ENCODE data around the gene COG5. TPM values are rescaled to one million over a fixed set of nuclear protein-coding genes. Genes with fewer than 3 reads are reported as not detected.
A peak's percentile ranks its signal among the peaks of the same experiment; 100 is the strongest.

The COG5 gene
- total RNA-seq, 1 donor from 2014 or later = 39.6 TPM

DNA sequence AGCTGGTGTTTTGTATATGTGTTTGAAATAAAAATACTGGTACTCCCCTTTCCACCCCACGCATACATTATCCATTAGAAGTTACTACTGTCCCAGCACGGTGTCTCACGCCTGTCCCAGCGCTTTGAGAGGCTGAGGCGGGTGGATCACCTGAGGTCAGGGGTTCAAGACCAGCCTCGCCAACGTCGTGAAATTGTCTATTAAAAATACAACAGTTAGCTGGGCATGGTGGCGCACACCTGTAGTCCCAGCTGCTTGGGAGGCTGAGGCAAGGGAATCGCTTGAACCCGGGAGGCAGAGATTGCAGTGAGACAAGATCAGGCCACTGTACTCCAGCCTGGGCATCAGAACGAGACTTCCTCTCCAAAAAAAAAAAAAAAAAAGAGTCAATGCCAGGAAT lies 392.2 kb downstream of the COG5 start:
- Histone ChIP-seq H3K4me3 (no peak overlapping the region), H3K4me1 (peaks cover 48% of the 10 kb centered on the region), H3K27me3 (no peaks in the 10 kb centered on the region), H3K27ac (no peak overlapping the region), H3K36me3 (peaks cover 9% of the 10 kb centered on the region), H3K9me3 (no peaks in the 10 kb centered on the region)
- ATAC-seq (no peak), DNase-seq (no peak)
- intact Hi-C loops (cut with DNase I) = no loop called here
- TF ChIP-seq, protein P1, sequence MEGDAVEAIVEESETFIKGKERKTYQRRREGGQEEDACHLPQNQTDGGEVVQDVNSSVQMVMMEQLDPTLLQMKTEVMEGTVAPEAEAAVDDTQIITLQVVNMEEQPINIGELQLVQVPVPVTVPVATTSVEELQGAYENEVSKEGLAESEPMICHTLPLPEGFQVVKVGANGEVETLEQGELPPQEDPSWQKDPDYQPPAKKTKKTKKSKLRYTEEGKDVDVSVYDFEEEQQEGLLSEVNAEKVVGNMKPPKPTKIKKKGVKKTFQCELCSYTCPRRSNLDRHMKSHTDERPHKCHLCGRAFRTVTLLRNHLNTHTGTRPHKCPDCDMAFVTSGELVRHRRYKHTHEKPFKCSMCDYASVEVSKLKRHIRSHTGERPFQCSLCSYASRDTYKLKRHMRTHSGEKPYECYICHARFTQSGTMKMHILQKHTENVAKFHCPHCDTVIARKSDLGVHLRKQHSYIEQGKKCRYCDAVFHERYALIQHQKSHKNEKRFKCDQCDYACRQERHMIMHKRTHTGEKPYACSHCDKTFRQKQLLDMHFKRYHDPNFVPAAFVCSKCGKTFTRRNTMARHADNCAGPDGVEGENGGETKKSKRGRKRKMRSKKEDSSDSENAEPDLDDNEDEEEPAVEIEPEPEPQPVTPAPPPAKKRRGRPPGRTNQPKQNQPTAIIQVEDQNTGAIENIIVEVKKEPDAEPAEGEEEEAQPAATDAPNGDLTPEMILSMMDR (IDR thresholded peaks at IDR 0.05) = no peak

DNA sequence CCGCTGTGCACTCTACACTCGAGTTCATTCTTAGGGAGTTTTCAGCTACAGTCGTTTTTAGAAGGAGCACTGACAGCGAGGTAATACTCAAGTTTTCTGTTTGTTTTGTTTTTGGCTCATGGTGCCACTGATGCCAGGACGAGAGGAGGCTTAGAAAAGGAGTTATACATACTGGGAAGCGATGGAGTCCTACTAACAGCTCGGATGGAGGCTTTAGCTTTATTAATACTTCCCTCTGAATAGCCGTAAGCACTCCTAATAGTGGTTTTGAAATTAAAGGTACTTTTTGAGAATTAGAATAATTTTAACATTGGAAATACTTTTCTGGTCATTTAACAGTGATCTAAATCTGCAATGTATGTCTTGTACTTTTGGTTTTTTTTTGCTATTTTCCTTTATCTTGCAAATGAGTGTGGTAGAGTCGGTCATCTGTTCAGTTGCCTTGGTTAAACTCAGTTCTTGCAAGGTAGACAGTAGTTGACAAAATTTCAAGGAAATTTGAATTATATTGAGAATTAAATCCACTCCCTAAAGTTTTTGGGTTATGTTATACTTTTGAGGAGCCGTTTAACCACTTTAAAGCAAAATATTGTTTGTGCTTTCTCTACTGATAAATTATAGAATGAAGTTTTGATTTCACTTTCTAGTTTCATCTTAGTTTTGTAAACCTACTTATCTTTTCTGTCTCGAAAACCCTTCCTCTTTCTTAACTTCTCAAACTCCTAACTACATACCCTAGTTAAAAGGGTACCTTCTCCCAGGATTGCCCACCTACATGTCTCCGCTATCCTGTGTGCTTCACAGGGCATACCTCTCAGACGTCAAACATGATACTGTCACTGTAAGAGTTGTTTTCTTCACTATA lies 393.4 kb downstream of the COG5 start:
- Histone ChIP-seq H3K9me3 (no peaks in the 10 kb centered on the region), H3K27me3 (no peaks in the 10 kb centered on the region), H3K36me3 (peaks cover 9% of the 10 kb centered on the region), H3K4me1 (peaks cover 45% of the 10 kb centered on the region), H3K27ac (peak overlapping the region; percentile 96), H3K4me3 (peak overlapping the region; percentile 71)
- DNase-seq = no peak
- ATAC-seq = no peak
- TF ChIP-seq, protein P1 (IDR thresholded peaks at IDR 0.05) = no peak
- intact Hi-C loops (cut with DNase I) = no loop called here

DNA sequence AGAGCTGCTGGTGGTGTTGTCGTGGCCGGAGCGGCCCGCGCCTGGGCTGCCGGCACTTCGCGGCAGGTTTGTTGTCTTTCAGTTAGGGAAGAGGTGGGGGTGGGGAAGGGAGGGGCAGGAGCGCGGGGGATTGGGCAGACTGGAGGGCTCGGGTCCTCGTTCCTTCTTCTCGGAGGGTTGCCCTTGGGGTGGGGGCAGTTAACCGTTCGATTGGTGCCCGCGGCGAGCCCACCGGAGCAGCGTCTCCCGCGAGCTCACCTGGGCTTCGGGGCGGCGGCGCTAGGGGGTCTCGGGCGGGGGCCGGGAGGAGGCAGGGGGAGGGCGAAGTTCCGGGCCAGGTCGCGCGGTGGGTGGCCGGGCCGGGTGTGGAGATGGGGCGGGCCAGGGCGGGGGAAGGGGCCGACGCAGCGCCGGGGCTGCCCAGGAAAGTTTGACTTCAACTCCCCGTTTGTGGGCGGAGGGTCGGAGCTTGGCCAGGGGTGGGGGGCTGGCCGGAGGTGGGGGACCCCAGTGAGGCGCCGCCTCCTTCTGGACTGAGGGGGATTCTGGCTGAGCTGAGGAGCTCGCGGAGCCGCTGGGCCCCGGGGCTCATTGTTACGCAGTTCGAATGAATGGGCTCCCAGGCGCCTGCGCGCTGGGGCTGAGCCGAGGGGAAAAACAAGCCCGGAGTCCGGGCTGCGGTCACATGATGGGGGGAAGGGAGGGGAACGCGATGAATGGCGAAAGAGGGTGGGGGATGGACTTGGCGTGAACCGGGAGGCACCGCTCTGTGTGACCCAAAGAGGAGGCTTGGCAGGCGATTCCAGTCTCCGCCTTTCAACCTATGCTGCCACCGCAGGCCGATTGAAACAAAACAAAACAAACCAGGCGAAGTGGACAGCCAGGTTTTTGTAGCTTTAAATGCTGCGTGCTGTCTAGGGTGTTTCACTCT lies 394.3 kb downstream of the COG5 start:
- peak overlapping the region; percentile 71 for H3K4me3 ChIP-seq
- TF ChIP-seq, protein P1 (IDR thresholded peaks at IDR 0.05) = peak; percentile 12
- H3K27ac ChIP-seq = peak overlapping the region; percentile 96
- ATAC-seq (peak; percentile 84), DNase-seq (peak; percentile 98)
- H3K9me3 ChIP-seq = no peaks in the 10 kb centered on the region
- H3K27me3 ChIP-seq = no peaks in the 10 kb centered on the region
- peaks cover 9% of the 10 kb centered on the region for H3K36me3 ChIP-seq
- intact Hi-C loops (cut with DNase I) = no loop called here
- H3K4me1 ChIP-seq = peaks cover 38% of the 10 kb centered on the region

DNA sequence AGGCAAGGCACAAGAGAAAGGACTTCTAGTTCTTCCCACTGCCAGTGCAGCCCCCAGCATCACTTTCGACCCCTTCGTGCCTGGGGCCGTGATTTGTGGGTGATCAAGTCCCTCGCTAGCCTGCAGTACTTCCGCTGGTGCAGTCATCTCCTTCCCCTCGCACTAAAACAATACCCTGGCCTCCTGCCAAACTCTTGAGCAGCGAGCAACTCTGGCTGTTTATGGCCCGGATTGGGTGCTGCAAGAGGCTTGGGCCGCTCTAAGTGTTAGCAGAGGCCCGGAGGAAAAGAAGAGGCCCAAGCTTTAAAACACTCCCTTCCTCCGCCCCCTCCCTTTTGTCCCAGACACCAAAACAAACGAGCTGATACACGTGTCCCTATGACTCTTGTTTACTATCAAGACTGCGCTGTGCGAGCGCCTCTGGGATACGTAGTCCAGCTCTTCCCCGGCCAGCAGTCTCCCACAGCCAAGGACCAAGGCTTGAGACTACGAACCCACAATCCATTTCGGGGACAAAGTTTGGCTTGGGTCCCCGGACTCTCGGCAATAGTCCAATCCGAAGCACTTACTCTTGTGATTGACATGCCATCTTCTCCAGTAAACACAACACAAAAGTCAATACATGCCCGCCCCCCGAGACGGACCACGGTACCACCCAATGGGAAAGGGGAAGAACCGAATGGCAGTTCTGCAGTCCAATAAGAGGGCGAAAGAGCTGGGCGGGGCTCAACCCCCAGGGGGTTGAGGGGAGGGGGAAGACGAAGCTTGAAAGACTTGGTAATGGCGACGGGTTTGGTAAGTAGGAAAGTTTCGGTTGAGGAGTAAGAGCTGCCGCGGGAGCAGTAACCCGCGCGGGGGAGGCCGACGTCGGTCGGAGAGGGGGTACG lies 395.2 kb downstream of the COG5 start, which contains the start of gene HBP1:
TSS of gene HBP1 (plus strand) at position 771 of the 887 bp plus-strand sequence. CDS start 10,891 bp downstream, outside the sequence.
- peaks cover 5% of the 10 kb centered on the region for H3K36me3 ChIP-seq
- intact Hi-C loops (cut with DNase I) = no loop called here
- H3K4me1 ChIP-seq = peaks cover 29% of the 10 kb centered on the region
- H3K9me3 ChIP-seq = no peaks in the 10 kb centered on the region
- H3K27ac ChIP-seq = peak within 1 kb of the TSS; percentile 96
- H3K27me3 ChIP-seq = no peaks in the 10 kb centered on the region
- DNase-seq (peak; percentile 98), ATAC-seq (peak; percentile 92)
- TF ChIP-seq, protein P1 (IDR thresholded peaks at IDR 0.05) = no peak
- peak within 1 kb of the TSS; percentile 71 for H3K4me3 ChIP-seq
